HepG2 (cell line): ENCODE data around the gene OGA. TPM values are rescaled to one million over a fixed set of nuclear protein-coding genes. Genes with fewer than 3 reads are reported as not detected.

Experiments used
- CBFB ChIP-seq: sonication (generic); formaldehyde crosslinking; IDR thresholded peaks from 2 replicates; pipeline ENCODE4 v1.4.0; 2020; ENCODE audit warnings: missing genetic modification reagents
- CBX2 ChIP-seq, 2 experiments: fragments of 200-600 bp in 1 of 2; sonication (generic); formaldehyde crosslinking in 1 of 2; IDR thresholded peaks; 2 replicates each; pipeline versions ENCODE4 v1.7.0 to v1.8.1; 2018 to 2022; ENCODE audit warnings: low read depth in 2 of 2, low read length in 1 of 2, mild to moderate bottlenecking in 1 of 2, missing genetic modification reagents in 1 of 2
- ESRRA ChIP-seq: sonication (generic); formaldehyde crosslinking; IDR thresholded peaks from 2 replicates; pipeline ENCODE4 v1.5.1; 2020; ENCODE audit warnings: mild to moderate bottlenecking, low read depth, missing genetic modification reagents
- HHEX ChIP-seq: IDR thresholded peaks from 2 replicates; pipeline ENCODE4 v1.6.1; 2016; ENCODE audit warnings: control low read depth
- HNF1A ChIP-seq, 2 experiments: sonication (generic) in 1 of 2; formaldehyde crosslinking in 1 of 2; IDR thresholded peaks; 2 replicates each; pipeline versions ENCODE4 v1.4.0 to v1.6.1; 2016 to 2020; ENCODE audit warnings: borderline replicate concordance in 1 of 2, low read depth in 1 of 2, mild to moderate bottlenecking in 1 of 2, missing genetic modification reagents in 1 of 2
- KDM5A ChIP-seq: fragments of 200-600 bp; sonication (generic); IDR thresholded peaks from 2 replicates; pipeline ENCODE4 v1.7.0; 2018; ENCODE audit warnings: antibody characterized with exemption, mild to moderate bottlenecking, low read length, borderline replicate concordance
- NPAS2 ChIP-seq: sonication (generic); formaldehyde crosslinking; IDR thresholded peaks from 2 replicates; pipeline ENCODE4 v1.8.0; 2022; ENCODE audit warnings: mild to moderate bottlenecking, missing genetic modification reagents, borderline replicate concordance
- SETDB1 ChIP-seq: sonication (generic); formaldehyde crosslinking; IDR thresholded peaks from 2 replicates; pipeline ENCODE4 v1.5.1; 2020; ENCODE audit warnings: missing genetic modification reagents, mild to moderate bottlenecking, borderline replicate concordance
- SIX1 ChIP-seq: sonication (generic); formaldehyde crosslinking; IDR thresholded peaks from 2 replicates; pipeline ENCODE4 v1.4.0; 2020; ENCODE audit warnings: missing genetic modification reagents, borderline replicate concordance
- TAF15 ChIP-seq: fragments of 200-400 bp; formaldehyde crosslinking; IDR thresholded peaks from one replicate; pipeline ENCODE4 v1.6.1; 2018; ENCODE audit warnings: mild to moderate bottlenecking, low read depth, low read length; ENCODE audit not compliant: poor library complexity, severe bottlenecking
- polyA plus RNA-seq, 8 experiments: library from polyadenylated mRNA; depleted of rRNA in 3 of 8; stranded (reverse) in 7 of 8; unstranded in 1 of 8; fragments of >200 nt; fragmentation: Illumina TruSeq in 4 of 8; extraction: Trizol in 4 of 8; gene quantifications; 2 replicates each; pipeline versions ENCODE4 v1.2.1 to v1.2.3, GENCODE V29; 2011 to 2016; ENCODE audit warnings: low read depth in 4 of 8, missing spikeins in 1 of 8, mixed read lengths in 1 of 8; ENCODE audit not compliant: insufficient read depth in 1 of 8
- total RNA-seq, 5 experiments: library from RNA; depleted of rRNA; stranded (reverse); fragments of >200 nt; fragmentation: Illumina TruSeq; extraction: Trizol; gene quantifications; 2 replicates each; pipeline ENCODE4 v1.2.3, GENCODE V29; 2016; ENCODE audit warnings: low read depth in 1 of 5
- TF ChIP-seq, protein P1 (sequence below): sonication (generic); formaldehyde crosslinking; IDR thresholded peaks from 2 replicates; pipeline ENCODE4 v1.4.0; 2020; ENCODE audit warnings: mild to moderate bottlenecking, missing genetic modification reagents
- TF ChIP-seq, protein P2 (sequence below), 2 experiments: fragments of 450-650 bp in 1 of 2; sonication (generic) in 1 of 2; formaldehyde crosslinking in 1 of 2; IDR thresholded peaks; 2 replicates each; pipeline versions ENCODE4 v1.6.1 to v1.8.0; 2016 to 2022; ENCODE audit warnings: antibody characterized with exemption in 1 of 2, mild to moderate bottlenecking in 1 of 2, missing genetic modification reagents in 1 of 2

Gene OGA
- total and polyA plus RNA-seq, 2 of the 13 experiments (the other 11 are each of a cell fraction or from before 2014, with no cell fraction given) = 33.2 to 39.8 TPM

DNA sequence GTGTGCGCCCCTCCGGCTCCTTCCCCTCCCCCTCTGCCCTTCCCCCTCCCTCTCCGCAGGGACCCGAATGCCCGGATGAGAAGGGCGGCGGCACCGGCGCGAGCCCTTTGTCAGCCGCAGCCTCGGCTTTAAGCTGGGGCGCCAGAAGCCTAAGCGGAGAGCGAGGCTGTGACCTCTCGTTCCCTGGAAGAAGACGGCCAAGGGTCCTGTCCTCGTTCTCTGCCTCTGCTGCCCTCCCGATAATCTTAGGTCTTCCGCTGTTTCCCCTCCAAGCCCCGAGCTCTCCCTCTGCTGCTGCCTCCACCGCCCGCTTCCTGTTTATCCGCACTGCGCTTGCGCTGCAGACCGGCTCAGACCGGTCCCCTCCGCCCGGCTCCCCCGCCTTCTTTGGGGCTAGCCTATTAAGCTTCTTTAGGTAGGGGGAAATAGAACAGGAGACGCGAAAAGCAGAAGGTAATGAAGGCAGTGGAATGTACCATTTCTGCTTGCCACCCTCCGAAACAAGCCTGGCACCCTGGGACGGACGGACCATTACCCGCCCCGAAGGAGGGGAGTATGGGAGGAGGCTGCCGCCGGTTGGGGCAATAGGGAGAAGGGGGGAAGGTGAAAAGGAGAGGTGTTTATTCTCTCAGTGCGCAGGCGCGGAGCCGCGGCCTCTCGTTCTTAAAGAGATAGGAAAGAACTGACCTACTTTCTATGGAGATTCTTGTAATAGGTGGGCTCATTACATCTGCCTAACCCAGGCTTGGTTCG, at the start of gene OGA (continued):
- TF ChIP-seq HNF1A (IDR thresholded peaks at IDR 0.05; ENCODE audit: low read depth) (peak; percentile 21; the same call in 1 of the 2 replicates), HNF1A (CRISPR knock-in tag; IDR thresholded peaks at IDR 0.05; ENCODE audit: borderline replicate concordance) (no peak), SETDB1 (no peak), CBFB (CRISPR knock-in tag) (peak; percentile 45; the same call in 1 of the 2 replicates), HHEX (CRISPR knock-in tag) (no peak), KDM5A (peak; percentile 67; the same call in 1 of the 2 replicates), TAF15 (peak; percentile 62), NPAS2 (CRISPR knock-in tag) (no peak), ESRRA (no peak; the same call in 1 of the 2 replicates), SIX1 (CRISPR knock-in tag) (no peak), CBX2 (IDR thresholded peaks at IDR 0.05; ENCODE audit: low read depth, low read length) (no peak), CBX2 (CRISPR knock-in tag; IDR thresholded peaks at IDR 0.05; ENCODE audit: low read depth) (no peak)
- TF ChIP-seq, protein P1, sequence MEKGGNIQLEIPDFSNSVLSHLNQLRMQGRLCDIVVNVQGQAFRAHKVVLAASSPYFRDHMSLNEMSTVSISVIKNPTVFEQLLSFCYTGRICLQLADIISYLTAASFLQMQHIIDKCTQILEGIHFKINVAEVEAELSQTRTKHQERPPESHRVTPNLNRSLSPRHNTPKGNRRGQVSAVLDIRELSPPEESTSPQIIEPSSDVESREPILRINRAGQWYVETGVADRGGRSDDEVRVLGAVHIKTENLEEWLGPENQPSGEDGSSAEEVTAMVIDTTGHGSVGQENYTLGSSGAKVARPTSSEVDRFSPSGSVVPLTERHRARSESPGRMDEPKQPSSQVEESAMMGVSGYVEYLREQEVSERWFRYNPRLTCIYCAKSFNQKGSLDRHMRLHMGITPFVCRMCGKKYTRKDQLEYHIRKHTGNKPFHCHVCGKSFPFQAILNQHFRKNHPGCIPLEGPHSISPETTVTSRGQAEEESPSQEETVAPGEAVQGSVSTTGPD (CRISPR knock-in tag) = no peak
- TF ChIP-seq, protein P2, sequence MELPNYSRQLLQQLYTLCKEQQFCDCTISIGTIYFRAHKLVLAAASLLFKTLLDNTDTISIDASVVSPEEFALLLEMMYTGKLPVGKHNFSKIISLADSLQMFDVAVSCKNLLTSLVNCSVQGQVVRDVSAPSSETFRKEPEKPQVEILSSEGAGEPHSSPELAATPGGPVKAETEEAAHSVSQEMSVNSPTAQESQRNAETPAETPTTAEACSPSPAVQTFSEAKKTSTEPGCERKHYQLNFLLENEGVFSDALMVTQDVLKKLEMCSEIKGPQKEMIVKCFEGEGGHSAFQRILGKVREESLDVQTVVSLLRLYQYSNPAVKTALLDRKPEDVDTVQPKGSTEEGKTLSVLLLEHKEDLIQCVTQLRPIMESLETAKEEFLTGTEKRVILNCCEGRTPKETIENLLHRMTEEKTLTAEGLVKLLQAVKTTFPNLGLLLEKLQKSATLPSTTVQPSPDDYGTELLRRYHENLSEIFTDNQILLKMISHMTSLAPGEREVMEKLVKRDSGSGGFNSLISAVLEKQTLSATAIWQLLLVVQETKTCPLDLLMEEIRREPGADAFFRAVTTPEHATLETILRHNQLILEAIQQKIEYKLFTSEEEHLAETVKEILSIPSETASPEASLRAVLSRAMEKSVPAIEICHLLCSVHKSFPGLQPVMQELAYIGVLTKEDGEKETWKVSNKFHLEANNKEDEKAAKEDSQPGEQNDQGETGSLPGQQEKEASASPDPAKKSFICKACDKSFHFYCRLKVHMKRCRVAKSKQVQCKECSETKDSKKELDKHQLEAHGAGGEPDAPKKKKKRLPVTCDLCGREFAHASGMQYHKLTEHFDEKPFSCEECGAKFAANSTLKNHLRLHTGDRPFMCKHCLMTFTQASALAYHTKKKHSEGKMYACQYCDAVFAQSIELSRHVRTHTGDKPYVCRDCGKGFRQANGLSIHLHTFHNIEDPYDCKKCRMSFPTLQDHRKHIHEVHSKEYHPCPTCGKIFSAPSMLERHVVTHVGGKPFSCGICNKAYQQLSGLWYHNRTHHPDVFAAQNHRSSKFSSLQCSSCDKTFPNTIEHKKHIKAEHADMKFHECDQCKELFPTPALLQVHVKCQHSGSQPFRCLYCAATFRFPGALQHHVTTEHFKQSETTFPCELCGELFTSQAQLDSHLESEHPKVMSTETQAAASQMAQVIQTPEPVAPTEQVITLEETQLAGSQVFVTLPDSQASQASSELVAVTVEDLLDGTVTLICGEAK (IDR thresholded peaks at IDR 0.05) = no peak
- TF ChIP-seq, protein P2 (CRISPR knock-in tag; IDR thresholded peaks at IDR 0.05) = no peak
